NCI-H128 (cell line): ENCODE results near the gene RFPL1.

Experiments
- DNase-seq: peaks from one replicate; lab custom pipeline; 2025; ENCODE audit not compliant: unreplicated experiment; lab: John Stamatoyannopoulos, UW

Gene RFPL1

GRCh38 chr22:29442976-29443375 lies 4.6 kb downstream of the RFPL1 start:
- DNase-seq, result no peak

DNA sequence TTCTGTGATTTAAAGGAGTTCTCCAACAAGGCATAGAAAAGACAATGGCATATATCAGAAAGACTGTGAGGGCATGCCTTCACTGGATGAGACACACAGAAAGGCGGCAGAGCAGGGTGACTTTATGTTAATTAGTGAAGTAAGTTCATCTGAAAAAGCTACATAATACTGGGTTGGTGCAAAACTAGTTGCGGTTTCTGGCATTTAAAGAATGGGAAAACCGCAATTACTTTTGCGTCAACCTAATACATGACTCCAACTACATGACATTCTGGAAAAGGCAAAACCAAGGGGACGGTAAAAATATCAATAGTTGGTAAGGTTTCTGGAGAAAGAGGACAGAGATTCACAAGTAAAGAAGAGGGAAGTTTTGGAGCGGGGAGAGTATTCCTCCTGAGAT lies 5.1 kb downstream of the RFPL1 start:
- no peak for DNase-seq

GRCh38 chr22:29443861-29444792 lies 5.7 kb downstream of the RFPL1 start:
- DNase-seq, result no peak

DNA sequence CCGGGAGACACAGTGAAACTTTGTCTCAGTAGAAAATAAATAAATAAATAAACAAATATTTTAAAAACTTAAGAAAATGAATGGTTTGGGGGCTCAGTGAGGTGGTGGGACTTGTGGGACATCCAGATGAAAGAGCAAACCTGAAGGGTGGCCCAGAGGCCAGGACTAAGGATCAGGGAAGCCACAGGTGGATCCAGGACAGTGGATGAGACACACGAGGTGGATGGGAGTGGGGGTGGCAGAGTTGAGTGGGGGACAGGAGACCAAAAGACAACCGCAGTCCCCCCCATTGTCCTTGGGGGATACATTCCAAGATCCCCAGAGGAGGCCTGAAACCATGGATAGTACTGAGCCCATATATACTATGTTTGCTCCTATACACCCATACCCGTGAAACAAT lies 7.1 kb downstream of the RFPL1 start:
- DNase-seq, result no peak

GRCh38 chr22:29447906-29448305 lies 9.5 kb downstream of the RFPL1 start:
- no peak for DNase-seq

DNA sequence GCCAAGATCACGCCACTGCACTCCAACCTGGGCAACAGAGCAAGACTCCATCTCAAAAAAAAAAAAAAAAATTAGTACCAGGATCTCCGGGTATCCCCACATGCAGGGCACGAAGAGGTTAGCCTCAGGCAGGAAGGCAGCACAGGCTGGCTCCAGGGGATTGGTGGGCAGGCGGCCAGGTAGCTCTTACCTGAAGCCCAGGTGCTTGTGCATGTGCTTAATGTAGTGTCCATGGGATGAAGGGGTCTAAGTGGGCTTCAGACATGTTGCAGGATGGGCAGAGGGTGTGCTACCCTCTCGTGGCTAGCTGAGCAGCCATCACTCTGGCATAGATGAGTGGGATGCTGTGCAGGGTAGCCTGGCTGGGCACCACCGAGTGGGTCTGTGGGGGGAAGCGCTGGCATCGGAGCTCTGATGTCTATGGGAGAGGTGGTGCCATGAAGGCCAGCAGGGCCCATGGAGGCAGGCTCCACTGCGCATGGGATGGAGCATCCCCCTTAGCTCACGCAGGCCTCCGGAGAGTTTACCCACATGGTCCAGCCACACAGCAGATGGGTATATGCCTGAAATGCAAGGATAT lies 11.0 kb downstream of the RFPL1 start:
- no peak for DNase-seq

DNA sequence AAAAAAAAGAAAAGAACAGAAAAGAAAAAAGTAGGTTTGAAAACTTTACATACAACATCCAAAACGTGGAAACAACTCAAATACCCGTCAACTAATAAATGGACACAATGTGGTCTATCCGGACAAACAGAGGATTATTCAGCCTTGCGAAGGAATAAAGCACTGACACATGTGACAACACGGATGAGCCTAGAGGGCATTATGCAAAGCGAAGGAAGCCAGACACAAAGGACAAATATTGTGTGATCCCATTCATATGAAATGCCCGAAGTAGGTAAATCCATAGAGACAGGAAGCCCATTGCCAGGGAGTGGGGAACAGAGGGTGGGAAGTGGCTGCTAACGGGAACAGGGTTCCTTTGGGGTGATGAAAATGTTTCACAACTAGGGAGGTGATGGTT lies 11.8 kb downstream of the RFPL1 start:
- DNase-seq, result no peak

GRCh38 chr22:29451863-29452262 lies 13.5 kb downstream of the RFPL1 start:
- no peak for DNase-seq

DNA sequence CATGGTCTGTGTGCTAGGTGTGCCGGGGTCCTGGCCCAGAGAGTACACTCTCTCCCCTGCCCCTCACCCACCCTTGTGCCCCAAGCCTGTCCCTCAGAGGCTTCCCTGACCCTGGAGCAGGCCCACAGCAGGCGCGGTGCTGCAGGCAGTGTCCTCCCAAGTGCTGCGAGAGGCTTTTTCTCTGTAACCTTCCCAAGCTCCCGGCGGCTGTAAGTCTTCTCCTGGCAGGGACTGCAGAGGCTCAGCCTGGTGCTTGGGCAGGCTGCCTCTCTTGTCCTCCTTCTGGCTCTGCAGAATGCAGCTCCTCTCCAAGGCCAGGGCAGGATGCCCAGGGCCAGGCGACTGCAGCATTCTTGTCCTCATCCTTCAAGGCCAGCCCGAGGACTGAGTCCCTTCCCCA lies 15.9 kb downstream of the RFPL1 start:
- DNase-seq, result no peak

DNA sequence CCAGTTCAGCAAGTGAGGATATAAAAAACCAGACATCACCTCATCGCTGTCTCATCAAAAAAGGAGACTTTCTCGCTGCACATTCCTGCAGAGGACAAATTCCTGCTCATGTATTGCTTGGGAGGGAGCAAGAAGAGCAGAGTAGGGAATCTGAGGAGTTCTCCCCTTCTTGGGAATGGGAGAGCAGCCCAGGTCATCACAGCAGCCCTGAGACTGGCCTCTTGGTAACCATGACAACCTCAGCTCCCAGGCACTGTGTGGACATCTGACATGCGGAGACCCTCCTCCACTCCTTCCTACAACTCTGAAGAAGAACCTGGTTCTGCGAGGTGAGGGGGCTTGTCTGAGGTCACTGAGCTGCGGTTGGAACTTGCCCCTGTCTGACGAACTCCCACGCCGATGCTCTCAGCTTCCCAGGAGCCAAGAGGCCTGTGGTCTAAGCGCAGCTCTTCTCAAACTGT lies 17.9 kb downstream of the RFPL1 start:
- no peak for DNase-seq

GRCh38 chr22:29457730-29458129 lies 19.3 kb downstream of the RFPL1 start:
- no peak for DNase-seq

- DNase-seq, result no peak
These were observed 20.2 kb downstream of the RFPL1 start for GRCh38 chr22:29458551-29458950.

DNA sequence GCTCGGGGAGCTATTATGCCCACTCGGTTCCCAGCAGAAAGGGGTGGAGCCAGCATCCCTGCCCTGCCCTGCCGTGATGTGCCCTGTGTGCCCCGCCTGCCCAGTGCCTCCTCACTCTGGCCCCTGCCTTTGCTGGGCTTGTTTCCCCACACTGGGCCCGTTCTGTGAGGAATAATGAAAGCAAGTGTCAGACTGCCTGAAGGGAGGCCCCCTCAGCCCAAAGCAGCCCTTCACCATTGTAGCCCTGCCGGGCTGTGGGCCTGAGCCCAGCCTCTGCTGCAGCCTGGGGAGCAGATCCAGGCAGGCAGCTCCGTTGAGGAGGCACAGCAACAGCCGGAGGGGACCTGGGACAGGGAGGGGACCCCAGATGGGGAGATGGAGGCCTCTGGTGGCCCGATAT lies 21.4 kb downstream of the RFPL1 start:
- DNase-seq, result no peak

- DNase-seq, result no peak
These were observed 22.9 kb downstream of the RFPL1 start for GRCh38 chr22:29461263-29461662.

- no peak for DNase-seq
These were observed 25.2 kb downstream of the RFPL1 start for GRCh38 chr22:29463629-29464028.

DNA sequence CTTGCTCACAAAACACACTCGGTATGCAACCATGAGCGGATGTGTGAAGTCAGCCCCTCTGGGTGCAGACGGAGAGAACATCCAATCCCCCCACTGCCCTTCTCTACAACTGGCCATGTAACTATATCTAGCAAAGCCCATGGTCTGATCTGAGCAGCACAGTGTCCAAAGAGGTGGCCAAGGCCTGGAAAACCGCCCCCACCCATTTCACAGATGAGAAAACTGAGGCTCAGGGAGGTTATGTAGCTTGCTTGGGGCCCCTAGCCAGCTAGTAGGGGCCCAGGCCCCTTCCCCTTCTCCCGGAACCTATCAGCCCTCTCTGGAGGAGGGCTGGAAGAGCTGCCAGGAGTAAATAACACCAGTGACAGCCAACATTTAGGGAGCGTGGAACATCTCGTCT lies 26.2 kb downstream of the RFPL1 start:
- no peak for DNase-seq

DNA sequence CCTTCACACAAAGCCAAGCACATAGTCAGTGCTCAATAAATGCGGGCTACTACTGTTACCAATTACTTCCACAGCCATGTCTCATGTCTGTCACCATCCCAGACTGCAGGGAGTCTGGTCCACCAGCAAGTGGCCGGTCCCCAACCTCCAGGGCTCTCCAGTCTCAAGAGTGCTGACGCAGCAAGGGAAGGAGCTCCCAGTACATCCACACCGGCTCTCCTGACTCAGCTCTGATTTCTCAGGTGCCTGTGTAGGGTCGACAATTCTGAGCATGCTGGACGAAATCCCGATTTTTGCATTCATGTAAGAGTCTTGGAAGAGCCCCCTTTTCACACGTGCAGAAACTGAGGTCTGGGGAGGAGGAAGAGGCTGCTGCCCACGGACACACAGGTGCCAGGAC lies 31.4 kb downstream of the RFPL1 start:
- no peak for DNase-seq

- DNase-seq, result peak; percentile 40
These were observed 31.9 kb downstream of the RFPL1 start for GRCh38 chr22:29470159-29470855.

- no peak for DNase-seq
These were observed 34.6 kb downstream of the RFPL1 start for GRCh38 chr22:29473001-29473400.

- DNase-seq, result no peak
These were observed 37.2 kb downstream of the RFPL1 start for GRCh38 chr22:29475550-29475949.

- no peak for DNase-seq
These were observed 37.7 kb downstream of the RFPL1 start for GRCh38 chr22:29476116-29476515.
